Fibroblast of skin of right biceps (primary cell): ENCODE results near the gene RHBDD2.
"Not testable (repeated sequence)": the region's sequence is repeated elsewhere in the genome, so short reads cannot be mapped to it uniquely, and the experiment has no call there.

ENCODE experiments used
- DNase-seq: peaks from one replicate; pipeline ENCODE4 v3.0.0-alpha.2; 2013

RHBDD2 gene

GRCh38 chr7:75878769-75879611 lies at the start of gene RHBDD2:
Gene RHBDD2, plus strand, starts transcription at chr7:75879034. Its CDS starts 49 bp downstream, at chr7:75879083.
- DNase-seq = peak; percentile 94

- peak; percentile 79 for DNase-seq
These were observed 49.2 kb upstream of the RHBDD2 start for GRCh38 chr7:75829656-75830055.

DNA sequence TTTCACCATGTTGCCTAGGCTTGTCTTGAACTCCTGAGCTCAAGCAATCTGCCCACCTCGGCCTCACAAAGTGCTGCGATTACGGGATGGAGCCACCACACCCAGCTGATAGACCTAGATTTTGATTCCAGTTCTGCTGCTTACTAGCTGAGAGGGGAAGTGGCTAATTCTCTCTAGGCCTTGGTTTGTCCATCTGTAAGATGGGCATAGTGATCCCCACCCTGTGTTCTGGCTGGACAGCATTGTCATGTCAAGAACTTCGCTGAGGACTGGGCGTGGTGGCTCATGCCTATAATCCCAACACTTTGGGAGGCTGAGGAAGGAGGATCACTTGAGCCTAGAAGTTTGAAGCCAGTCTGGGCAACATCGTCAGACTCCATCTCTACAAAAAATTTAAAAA lies 47.9 kb upstream of the RHBDD2 start:
- DNase-seq = no peak

- DNase-seq = peak; percentile 50
These were observed 45.2 kb upstream of the RHBDD2 start for GRCh38 chr7:75833662-75834061.

- no peak for DNase-seq
These were observed 43.0 kb upstream of the RHBDD2 start for GRCh38 chr7:75835688-75836285.

DNA sequence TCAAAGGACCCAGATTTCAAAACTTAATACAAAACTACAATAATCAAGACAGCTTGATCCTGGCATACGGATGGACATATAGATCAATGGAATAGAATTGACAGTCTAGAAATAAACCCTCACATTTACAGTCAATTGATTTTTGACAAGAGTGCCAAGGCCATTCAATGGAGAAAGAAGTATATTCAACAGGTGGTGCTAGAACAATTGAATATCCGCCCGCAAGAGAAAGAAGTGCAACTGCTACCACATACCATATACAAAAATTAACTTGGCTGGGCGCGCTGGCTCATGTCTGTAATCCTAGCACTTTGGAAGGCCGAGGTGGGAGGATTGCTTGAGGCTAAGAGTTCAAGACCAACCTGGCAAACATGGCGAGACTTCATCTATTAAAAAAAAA lies 42.0 kb upstream of the RHBDD2 start:
- DNase-seq = no peak

GRCh38 chr7:75838281-75838930 lies 40.4 kb upstream of the RHBDD2 start:
- DNase-seq = not testable (repeated sequence)

- DNase-seq = no peak
These were observed 38.8 kb upstream of the RHBDD2 start for GRCh38 chr7:75840029-75840428.

DNA sequence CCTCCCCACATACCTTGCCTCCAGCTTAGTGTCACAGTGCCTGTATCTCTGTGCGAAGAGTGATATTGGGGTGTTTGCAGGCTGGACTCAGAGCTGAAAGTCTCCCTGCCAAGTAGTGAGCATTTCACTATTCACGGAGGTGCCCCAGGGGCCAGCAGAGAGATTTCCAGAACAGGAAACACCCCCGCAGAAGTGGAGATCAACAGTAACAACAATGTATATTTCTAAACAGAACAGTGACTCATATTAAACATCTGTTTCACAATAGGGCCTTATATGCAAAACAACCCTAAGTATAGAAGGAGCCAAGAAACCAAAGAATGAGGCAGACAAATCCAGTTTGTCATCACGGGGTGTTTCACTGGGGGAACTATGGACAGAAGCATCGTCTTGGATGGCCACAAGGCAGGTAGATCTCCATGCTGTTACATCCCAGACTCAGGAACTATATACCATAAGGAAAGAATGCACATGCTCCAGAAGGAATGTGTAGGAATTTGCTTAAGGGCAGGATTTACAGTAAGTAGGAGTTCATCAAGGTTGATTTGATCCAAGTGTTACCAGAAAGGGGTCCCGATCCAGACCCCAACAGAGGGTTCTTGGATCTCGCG lies 35.9 kb upstream of the RHBDD2 start:
- DNase-seq = peak; percentile 78

- no peak for DNase-seq
These were observed 35.2 kb upstream of the RHBDD2 start for GRCh38 chr7:75843613-75844116.

GRCh38 chr7:75844158-75844557 lies 34.7 kb upstream of the RHBDD2 start:
- no peak for DNase-seq

DNA sequence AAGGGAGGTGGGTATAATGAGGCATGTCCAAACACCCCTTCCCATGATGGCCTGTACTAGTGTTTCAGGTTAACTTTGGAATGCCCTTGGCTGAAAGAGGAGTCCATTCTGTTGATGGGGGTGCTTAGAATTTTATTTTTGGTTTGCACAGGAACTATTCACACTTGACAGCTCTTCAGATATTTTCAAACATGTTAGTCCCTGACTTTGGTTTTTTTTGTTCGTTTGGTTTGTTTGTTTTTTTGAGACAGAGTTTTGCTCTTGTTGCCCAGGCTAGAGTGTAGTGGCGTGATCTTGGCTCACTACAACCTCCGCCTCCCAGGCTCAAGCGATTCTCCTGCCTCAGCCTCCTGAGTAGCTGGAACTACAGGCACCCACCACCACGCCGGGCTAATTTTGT lies 33.7 kb upstream of the RHBDD2 start:
- not testable (repeated sequence) for DNase-seq

- no peak for DNase-seq
These were observed 31.1 kb upstream of the RHBDD2 start for GRCh38 chr7:75847707-75848106.

GRCh38 chr7:75849573-75849972 lies 29.3 kb upstream of the RHBDD2 start:
- no peak for DNase-seq

GRCh38 chr7:75850235-75850634 lies 28.6 kb upstream of the RHBDD2 start:
- no peak for DNase-seq

GRCh38 chr7:75854233-75854632 lies 24.6 kb upstream of the RHBDD2 start:
- peak; percentile 37 for DNase-seq

DNA sequence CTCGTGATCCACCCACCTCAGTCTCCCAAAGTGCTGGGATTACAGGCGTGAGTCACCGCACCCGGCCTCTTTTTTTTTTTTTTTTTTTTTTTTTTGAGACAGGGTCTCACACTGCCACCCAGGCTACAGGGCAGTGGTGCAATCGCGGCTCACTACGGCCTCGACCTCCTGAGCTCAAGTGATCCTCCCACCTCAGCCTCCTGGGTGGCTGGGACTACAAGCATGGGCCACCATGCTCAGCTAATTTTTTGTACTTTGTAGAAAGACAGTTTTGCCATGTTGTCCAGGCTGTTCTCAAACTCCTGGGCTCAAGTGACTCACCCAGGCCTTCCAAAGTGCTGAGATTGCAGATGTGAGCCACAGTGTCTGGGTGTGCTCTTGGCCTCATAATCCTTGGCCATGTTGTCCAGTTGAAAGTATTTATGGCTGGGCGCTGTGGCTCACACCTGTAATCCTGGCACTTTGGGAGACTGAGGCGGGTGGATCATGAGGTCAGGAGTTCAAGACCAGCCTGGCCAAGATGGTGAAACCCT lies 24.0 kb upstream of the RHBDD2 start:
- DNase-seq = not testable (repeated sequence)

DNA sequence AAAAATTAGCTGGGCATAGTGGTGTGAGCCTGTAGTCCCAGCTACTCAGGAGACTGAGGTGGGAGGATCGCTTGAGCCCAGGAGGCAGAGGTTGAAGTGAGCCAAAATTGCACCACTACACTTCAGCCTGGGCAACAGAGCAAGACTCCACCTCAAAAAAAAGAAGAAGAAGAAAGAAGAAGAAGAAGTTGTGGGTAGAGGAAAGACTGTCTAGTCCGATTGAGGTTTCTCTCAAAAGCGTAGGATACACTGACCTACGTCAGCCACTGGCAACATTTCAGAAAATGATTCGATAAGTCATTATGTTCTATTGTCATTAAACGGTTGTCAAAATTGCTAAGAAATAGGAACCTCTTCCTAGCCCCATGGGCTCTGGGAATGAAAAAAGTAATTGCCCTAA lies 22.3 kb upstream of the RHBDD2 start:
- no peak for DNase-seq

- no peak for DNase-seq
These were observed 20.4 kb upstream of the RHBDD2 start for GRCh38 chr7:75858410-75858809.

DNA sequence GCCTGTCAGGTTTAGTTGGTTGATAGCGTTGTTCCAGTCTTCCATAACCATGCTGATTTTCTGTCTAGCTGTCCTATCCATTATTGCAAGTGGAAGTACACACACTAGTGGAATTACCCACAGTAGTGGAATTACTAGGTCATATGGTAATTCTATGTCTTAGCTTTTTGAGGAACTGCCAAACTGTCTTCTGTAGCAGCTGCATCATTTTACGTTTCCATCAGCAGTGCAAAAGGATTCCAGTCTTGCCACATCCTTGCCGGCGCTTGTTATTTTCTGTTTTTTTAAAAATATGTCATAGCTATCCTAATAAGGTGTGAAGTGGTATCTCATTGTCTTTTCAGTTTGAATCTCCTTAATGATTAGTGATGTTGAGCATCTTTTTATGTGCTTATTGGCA lies 17.2 kb upstream of the RHBDD2 start:
- peak; percentile 7 for DNase-seq

- DNase-seq = not testable (repeated sequence)
These were observed 14.6 kb upstream of the RHBDD2 start for GRCh38 chr7:75864251-75864650.

DNA sequence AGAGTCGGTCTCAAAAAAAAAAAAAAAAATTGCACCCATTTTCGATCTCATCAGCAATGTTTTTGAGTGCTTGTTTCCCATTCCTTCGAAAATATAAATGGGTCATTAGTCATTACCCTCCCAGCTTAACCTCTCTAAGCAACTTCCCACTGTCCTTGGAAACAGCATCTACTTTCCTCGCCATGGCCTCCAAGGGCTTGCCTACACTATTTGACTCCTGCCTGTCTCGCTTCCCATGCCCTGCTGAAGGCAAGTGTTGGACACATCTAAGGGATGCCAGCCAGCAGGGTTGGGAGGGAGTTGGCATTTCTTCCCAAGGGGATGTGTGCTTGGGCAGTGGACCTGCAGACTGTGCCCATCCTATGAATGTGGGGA lies 12.7 kb upstream of the RHBDD2 start:
- DNase-seq = peak; percentile 7
